Daoy (cell line): ENCODE measurements around the gene TRAF3. TPM values are rescaled to one million over a fixed set of nuclear protein-coding genes. Genes with fewer than 3 reads are reported as not detected.
"Not testable (repeated sequence)": the region's sequence is repeated elsewhere in the genome, so short reads cannot be mapped to it uniquely, and the experiment has no call there.

Experiments used
- DNase-seq: peaks from one replicate; pipeline ENCODE4 v3.0.0-alpha.2; 2015; ENCODE audit warnings: low read depth
- total RNA-seq: library from RNA; depleted of rRNA; stranded (reverse); fragments of >200 nt; shearing (Covaris generic); gene quantifications from 2 replicates; pipeline ENCODE4 v1.2.3, GENCODE V29; 2014

Gene TRAF3
- total RNA-seq, 1 experiment from 2014 or later: 35.7 TPM

- DNase-seq: no peak
Observed at GRCh38 chr14:102923925-102924486, 146.8 kb downstream of the TRAF3 start.

- no peak for DNase-seq
Observed at GRCh38 chr14:102924632-102925588, 147.7 kb downstream of the TRAF3 start.

- no peak for DNase-seq
Observed at GRCh38 chr14:102925646-102926045, 148.4 kb downstream of the TRAF3 start.

DNA sequence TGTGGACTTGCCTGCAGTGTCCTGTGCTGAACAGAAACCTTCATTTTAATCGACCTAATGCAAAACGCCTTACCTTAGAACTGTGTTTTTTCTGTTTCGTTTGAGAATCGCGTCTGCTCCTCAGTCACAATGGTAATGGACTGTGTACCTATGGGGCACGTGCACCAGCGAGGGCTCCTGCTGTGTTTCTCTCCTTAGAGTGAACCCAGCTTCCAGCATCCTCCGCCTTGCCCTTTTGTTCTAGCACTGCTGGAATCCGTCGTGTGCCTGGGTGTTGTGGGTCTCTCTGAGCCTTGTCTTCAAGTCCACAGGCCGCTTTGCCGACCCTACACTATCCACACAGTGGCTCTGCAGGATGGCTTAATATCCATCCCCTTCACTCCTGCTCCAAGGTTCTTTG is 148.9 kb downstream of the TRAF3 start:
- no peak for DNase-seq

GRCh38 chr14:102926840-102927239 is 149.6 kb downstream of the TRAF3 start:
- DNase-seq: not testable (repeated sequence)

DNA sequence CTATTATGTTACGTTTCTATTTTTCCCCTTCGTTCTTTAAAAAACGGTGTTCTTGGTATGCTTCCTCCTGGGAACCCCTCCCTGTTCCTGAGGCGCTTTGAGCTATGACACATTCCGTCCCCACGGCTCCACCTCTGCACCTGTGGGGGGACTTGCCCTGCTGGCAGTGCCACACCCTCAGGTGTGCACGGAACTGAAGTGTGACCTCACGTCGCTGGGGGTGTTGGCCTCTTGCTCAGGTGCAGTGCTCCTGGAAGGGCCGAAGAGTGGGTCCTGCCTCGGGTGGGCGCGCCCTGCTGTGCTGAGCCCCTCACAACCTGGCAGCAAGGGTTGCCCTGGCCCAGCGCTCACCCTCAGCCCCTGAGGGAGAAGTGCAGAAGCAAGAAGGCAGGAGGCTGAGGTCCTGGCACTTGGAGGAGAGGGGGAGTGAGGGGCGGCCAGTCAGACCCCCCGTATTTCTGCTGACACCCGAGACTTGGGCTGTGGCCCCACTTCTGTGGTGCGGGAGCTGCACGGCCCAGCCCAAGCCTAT is 150.2 kb downstream of the TRAF3 start:
- no peak for DNase-seq

DNA sequence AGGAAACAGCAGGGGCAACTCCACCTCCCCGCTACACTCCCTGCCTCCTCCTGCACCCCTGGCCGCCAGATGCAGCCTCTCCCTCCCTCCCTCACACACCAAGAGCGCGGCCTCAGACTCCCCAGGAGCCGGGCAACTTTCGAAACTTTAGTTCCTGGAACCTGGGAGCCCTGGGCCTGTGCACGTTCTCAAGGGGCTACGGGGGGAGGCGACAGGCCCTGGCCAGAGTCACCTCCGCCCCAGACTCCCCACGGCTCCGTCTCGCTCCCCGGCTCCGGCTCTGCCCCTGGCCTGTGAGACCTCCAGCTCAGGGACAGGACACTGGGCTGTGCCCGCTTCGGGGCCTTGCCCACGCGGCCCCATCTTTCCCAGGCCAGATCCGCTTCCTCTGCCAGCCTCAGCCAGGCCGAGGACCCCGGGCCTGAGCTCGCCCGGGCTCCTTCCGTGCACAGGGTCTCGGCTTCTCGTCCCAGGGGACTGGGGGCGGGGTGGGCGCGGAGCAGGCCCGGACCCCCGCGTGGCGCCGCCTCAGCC is 150.7 kb downstream of the TRAF3 start:
- no peak for DNase-seq

DNA sequence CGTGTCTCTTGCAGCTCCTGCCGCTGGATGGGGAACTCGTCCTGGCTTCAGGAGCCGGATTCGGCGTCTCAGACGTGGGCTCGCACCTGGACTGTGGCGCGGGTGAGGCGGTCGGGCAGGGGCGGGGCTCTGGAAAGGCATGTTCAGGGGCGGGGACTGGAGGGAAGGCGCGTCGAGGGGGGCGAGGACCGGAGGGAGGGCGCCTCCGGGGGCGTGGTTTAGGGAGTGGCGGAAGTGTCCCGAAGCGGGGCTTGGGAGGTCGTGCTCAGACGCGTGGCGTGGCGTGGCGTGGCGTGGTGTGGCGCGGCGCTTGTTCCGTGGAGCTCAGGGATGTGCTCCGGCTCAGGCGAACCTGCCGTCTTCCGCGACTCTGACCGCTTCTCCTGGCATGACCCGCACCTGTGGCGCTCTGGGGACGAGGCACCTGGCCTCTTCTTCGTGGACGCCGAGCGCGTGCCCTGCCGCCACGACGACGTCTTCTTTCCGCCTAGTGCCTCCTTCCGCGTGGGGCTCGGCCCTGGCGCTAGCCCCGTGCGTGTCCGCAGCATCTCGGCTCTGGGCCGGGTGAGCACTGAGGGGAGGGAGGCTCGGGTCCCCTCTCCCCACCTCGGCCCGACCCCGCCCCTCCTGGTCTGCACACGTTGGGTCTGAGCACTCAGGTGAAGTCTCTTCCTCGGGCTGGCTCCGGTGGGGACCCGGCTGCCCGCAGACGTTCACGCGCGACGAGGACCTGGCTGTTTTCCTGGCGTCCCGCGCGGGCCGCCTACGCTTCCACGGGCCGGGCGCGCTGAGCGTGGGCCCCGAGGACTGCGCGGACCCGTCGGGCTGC is 151.4 kb downstream of the TRAF3 start:
- DNase-seq: peak; percentile 73

DNA sequence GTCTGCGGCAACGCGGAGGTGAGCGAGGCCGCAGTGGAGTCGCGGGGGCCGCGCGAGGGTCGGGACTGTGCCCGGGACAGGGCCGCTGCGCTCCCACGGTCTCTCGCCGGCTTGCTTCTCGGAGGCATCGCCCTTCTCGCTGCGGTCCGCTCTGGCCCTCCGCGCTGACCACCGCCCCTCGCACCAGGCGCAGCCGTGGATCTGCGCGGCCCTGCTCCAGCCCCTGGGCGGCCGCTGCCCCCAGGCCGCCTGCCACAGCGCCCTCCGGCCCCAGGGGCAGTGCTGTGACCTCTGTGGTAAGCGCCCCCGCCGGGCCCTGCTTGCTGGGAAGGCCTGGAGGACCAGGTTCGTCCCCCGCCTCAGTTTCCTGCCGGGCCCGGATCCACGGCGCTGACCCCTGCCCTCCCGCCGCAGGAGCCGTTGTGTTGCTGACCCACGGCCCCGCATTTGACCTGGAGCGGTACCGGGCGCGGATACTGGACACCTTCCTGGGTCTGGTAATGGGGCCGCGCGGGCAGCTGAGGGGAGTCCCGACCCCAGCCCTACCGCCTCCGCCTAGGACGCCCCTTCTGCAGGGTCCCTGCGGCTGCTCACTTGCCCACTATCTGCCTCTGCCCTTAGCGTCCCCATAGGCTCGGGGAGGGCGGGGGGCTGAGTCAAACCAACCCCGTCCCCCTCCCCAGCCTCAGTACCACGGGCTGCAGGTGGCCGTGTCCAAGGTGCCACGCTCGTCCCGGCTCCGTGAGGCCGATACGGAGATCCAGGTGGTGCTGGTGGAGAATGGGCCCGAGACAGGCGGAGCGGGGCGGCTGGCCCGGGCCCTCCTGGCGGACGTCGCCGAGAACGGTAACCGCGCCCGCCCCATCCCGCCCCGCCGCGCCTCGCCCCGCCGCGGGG is 152.2 kb downstream of the TRAF3 start:
- no peak for DNase-seq

GRCh38 chr14:102930138-102930752 is 153.0 kb downstream of the TRAF3 start:
- DNase-seq: peak; percentile 52

GRCh38 chr14:102930753-102931579 is 153.7 kb downstream of the TRAF3 start:
- DNase-seq: peak; percentile 85

DNA sequence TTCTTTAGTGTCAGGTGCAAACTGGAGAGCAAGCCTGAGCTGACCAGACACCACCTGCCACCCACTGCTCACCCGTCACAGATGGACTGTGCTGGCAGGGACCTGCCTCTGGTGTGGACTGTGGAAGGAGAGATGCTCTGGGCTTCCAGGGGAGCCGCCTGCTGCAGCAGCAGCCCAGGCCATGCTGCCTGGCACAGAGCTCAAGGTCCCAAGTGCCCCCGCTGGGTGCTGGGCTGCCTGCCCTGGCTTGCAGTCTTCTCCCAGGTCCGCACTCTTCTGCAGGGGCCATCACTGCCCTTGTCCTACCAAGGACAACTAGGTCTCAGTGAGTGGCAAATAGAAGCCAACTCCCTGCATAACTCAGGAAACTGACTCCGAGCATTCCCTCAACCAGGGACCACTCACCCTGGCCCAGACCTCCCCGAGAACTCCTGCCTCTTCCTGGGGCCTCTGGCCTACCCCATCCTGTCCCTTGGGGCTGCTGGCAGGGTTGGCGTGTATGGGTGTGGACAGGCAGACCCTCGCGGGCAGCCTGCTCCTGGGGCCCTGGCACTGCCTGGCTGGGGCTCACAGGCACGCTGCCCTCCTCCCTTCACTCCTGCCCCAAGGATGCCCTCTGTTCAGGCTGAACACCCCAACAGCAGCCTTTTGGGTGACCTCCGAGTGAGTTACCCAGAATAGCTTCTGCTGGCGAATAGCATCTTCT is 154.5 kb downstream of the TRAF3 start:
- DNase-seq: no peak

DNA sequence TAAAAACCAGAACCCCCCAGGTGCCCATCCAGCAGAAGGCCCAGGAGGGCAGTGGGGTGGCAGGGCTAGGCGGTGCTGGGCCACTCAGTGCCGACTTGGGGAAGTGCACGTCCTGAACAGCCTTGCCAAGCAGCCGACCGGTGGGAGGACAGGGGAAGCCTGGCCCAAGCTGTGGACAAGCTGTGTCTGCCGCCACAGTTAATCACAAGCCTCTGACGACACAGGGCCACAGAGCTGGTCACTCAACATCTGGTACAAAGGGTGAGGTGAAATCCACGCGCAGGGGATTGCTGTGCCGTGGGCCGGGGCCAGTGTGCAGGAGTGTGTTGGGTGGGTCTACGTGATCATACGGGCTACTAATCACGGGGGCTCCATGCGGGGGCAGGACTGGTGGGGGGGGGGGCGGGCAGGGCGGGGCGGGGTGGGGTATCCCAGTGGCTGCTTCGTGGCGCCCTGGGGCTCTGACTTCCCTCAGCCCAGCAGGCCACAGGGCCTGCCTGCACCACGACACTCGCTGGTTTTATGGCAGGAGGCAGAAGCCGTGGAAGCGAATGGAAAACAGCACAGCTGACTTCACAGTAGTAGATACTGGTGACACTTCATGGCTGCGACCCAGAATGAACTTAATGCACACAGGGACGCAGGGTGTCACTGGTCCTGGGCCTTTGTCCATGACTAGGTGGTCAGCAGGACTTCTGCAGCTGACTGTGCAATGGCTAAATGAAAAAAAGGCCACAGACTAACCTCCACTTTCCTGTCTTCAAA is 155.4 kb downstream of the TRAF3 start:
- no peak for DNase-seq

DNA sequence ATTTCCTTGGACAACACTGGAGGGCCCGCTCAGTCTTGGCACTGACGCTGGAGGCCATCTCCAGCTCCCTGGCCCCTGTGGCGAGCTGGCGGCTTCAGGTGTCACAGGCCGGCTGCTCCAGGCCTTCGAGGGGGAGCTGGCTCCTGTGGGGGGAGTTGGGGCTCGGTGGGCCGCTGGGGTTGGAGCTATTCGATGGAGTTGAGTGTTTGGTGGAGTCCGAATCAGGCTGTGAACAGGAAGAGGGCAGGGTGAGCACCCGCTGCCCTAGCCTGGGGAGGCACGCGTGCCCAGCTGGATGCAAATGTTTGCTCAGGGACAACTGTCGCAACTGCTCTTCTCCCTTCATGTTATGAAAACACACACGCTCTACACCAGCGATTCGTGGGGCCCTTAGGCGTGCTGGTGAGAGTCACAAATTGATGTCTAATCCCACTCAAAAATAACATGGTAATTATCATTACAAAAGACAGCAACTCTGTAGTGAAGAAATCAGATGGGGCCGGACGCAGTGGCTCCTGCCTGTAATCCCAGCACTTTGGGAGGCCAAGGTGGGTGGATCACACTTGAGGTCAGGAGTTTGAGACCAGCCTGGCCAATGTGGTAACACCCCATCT is 156.5 kb downstream of the TRAF3 start:
- no peak for DNase-seq

- DNase-seq: no peak
Observed at GRCh38 chr14:102935756-102936155, 158.5 kb downstream of the TRAF3 start.

- no peak for DNase-seq
Observed at GRCh38 chr14:102937331-102938175, 160.3 kb downstream of the TRAF3 start.

DNA sequence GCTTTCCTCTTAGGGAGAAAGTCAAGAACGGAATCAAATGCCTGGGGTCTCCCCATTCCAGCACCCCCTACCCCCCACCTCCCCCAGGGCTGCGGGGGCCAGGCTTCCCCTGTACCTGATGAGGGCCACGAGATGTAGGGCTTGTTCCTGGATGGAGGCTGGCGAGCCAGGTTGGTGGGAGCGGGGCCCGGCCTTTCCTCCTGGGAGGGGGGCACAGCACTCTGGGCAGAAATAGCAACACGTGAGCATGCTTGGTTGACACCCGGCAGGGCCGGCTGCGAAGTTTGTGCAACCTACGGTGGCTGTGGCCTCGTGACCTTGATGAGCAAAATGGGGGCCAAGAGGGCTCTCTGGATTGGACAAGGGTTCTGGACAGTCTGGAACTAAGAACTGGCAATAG is 160.9 kb downstream of the TRAF3 start:
- no peak for DNase-seq
